Measurements from ENCODE around the gene GDF9. TPM values are rescaled to one million over a fixed set of nuclear protein-coding genes. Genes with fewer than 3 reads are reported as not detected.

The GDF9 gene, protein sequence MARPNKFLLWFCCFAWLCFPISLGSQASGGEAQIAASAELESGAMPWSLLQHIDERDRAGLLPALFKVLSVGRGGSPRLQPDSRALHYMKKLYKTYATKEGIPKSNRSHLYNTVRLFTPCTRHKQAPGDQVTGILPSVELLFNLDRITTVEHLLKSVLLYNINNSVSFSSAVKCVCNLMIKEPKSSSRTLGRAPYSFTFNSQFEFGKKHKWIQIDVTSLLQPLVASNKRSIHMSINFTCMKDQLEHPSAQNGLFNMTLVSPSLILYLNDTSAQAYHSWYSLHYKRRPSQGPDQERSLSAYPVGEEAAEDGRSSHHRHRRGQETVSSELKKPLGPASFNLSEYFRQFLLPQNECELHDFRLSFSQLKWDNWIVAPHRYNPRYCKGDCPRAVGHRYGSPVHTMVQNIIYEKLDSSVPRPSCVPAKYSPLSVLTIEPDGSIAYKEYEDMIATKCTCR
- total RNA-seq = under 1 TPM in 8 of 9 donors, not detected in 1; 0.25 to 1.00 (median 0.51) TPM
- under 1 TPM; 0.10 to 0.27 TPM for polyA plus RNA-seq
- long read RNA-seq, donor 1 = 0 reads
- long read RNA-seq, donor 2, partial matches to known transcripts = 3 of 3 reads
- long read RNA-seq, donor 2, other reads (novel, unspliced or antisense) = 0 of 3 reads
- long read RNA-seq, donor 3, partial matches to known transcripts = 1 of 1 reads
- long read RNA-seq, donor 3, other reads (novel, unspliced or antisense) = 0 of 1 reads

DNA sequence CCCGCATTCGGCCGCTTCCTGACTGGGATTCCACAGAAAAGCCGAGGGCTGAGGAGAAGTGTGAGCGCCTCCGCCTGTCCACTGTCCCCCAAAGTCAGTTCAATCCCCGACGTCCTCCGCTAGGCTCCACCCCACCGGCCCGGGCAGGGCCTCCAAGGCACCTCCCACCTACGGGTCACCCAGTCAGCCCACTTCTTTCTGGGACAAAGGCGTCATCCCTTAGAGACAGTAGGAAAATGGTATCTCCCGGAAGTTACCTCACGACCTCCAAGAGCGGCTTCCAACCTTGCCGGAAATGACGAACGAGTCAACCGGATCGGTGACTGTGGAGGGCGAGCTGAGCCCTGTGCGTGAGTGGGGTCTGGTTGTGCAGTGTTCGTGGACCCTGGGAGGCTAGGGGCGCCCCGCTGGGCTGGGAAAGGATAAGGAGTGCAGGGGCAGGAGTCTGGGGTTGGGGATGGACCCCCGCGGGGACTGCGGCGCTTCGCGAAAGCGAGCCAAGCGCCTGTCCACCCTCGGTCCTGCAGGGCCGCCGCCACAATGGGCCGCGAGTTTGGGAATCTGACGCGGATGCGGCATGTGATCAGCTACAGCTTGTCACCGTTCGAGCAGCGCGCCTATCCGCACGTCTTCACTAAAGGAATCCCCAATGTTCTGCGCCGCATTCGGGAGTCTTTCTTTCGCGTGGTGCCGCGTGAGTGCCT is at the start of gene GDF9, which contains the start of gene UQCRQ:
Gene GDF9 (minus strand): TSS at position 128 of the 704 bp plus-strand sequence. CDS start 1,936 bp downstream, outside the sequence.
Gene UQCRQ (plus strand): TSS at position 301 of the 704 bp plus-strand sequence. CDS start 240 bp downstream, at position 541.
- WGBS, 4 donors = 0 to 1% (median 0%) methylated on average over 34 to 55 of the region's 55 CpGs
- H3K27me3 ChIP-seq = no peaks in the 10 kb centered on the region
- peak within 1 kb of the TSS; percentile 67 to 95 (median 86) for H3K4me3 ChIP-seq
- H3K27ac ChIP-seq = peak within 1 kb of the TSS; percentile 90 to 97 (median 94)
- DNase-seq = peak; percentile 95 to 98 (median 97)
- peak; percentile 38 to 89 for TF ChIP-seq POLR2A (IDR thresholded peaks at IDR 0.05)
- TF ChIP-seq CTCF (IDR thresholded peaks at IDR 0.05) = peak in 8 of 12 donors; percentile 13 to 55 (median 32)
- H3K36me3 ChIP-seq = peaks cover 0 to 41% (median 35%) of the 10 kb centered on the region in 9 donors
- H3K9me3 ChIP-seq = no peaks in the 10 kb centered on the region
- peaks cover 0 to 29% (median 17%) of the 10 kb centered on the region in 12 donors for H3K4me1 ChIP-seq
- peak; percentile 99 to 100 (median 99) for ATAC-seq
- intact Hi-C loops (cut with DNase I) = loop anchor here in 7 of 10 donors (1.0 to 10.0 kb wide), 6 partner anchors 34 to 188 kb away; partner anchors contain the start of genes SHROOM1 (in 6 of the 7), HSPA4 (in 1 of the 7) and SEPTIN8 (in 1 of the 7)

DNA sequence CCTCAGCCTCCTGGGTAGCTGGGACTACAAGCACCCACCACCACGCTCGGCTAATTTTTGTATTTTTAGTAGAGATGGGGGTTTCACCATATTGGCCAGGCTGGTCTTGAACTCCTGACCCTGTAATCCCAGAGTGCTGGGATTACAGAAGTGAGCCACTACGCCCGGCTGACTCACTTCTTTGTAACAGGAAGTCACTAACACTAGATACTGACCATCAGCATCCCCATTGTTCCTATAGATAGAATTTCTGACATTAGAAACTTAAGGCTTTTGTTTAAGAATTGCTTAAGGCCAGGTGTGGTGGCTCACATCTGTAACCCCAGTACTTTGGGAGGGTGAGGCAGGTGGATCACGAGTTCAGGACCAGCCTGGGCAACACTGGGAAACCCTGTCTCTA is 49.4 kb upstream of the GDF9 start:
- DNase-seq = no peak
- no peaks in the 10 kb centered on the region for H3K27me3 ChIP-seq
- H3K36me3 ChIP-seq = peaks cover 0 to 90% (median 73%) of the 10 kb centered on the region in 9 donors
- TF ChIP-seq CTCF (IDR thresholded peaks at IDR 0.05) = no peak
- TF ChIP-seq POLR2A (IDR thresholded peaks at IDR 0.05) = no peak
- no peaks in the 10 kb centered on the region for H3K9me3 ChIP-seq
- no peak overlapping the region for H3K4me3 ChIP-seq
- ATAC-seq = no peak
- intact Hi-C loops (cut with DNase I) = no loop called here
- 86 to 92% (median 89%) methylated on average over 5 of the region's 5 CpGs for WGBS, 4 donors
- no peak overlapping the region for H3K27ac ChIP-seq
- H3K4me1 ChIP-seq = peaks cover 0 to 12% (median 0%) of the 10 kb centered on the region in 12 donors

GRCh38 chr5:132909702-132910101 is 43.4 kb upstream of the GDF9 start:
- Histone ChIP-seq H3K4me1 (peaks cover 0 to 24% (median 3%) of the 10 kb centered on the region in 12 donors), H3K9me3 (no peaks in the 10 kb centered on the region), H3K27me3 (no peaks in the 10 kb centered on the region), H3K27ac (no peak overlapping the region), H3K36me3 (peaks cover 0 to 62% (median 37%) of the 10 kb centered on the region in 9 donors), H3K4me3 (no peak overlapping the region)
- ATAC-seq = no peak
- DNase-seq = no peak
- intact Hi-C loops (cut with DNase I) = no loop called here
- TF ChIP-seq POLR2A (IDR thresholded peaks at IDR 0.05) = no peak
- 92 to 95% (median 95%) methylated on average over 1 of the region's 1 CpG for WGBS, 4 donors

GRCh38 chr5:132907161-132907560 is 40.9 kb upstream of the GDF9 start:
- no peak for ATAC-seq

More at GRCh38 chr5:132907161-132907560, 40.9 kb upstream of the GDF9 start:
- no peaks in the 10 kb centered on the region for H3K9me3 ChIP-seq
- intact Hi-C loops (cut with DNase I) = no loop called here
- no peak overlapping the region for H3K4me3 ChIP-seq
- no peak overlapping the region for H3K27ac ChIP-seq
- peaks cover 0 to 24% (median 3%) of the 10 kb centered on the region in 12 donors for H3K4me1 ChIP-seq
- H3K27me3 ChIP-seq = no peaks in the 10 kb centered on the region
- 95 to 99% (median 98%) methylated on average over 2 of the region's 2 CpGs for WGBS, 4 donors
- DNase-seq = no peak
- TF ChIP-seq POLR2A (IDR thresholded peaks at IDR 0.05) (no peak), CTCF (IDR thresholded peaks at IDR 0.05) (no peak)
- H3K36me3 ChIP-seq = peaks cover 0 to 62% (median 38%) of the 10 kb centered on the region in 9 donors

Measured in heart left ventricle (tissue), 16 donors.